Measurements from ENCODE around the gene EIF4E1B. TPM values are rescaled to one million over a fixed set of nuclear protein-coding genes. Genes with fewer than 3 reads are reported as not detected.

The EIF4E1B gene
- total RNA-seq, 1 experiment from 2014 or later = not detected

GRCh38 chr5:176620333-176620981 is 10.0 kb upstream of the EIF4E1B start:
- ChIA-PET POLR2A (ENCODE audit: low non-redundant PET) (no interaction called here), CTCF (no interaction called here)
- Histone ChIP-seq H3K27ac (ENCODE audit: low read depth, low read length, poor library complexity, severe bottlenecking) (no peak overlapping the region), H3K4me1 (ENCODE audit: insufficient read depth, low read length, poor library complexity, severe bottlenecking) (peaks cover 4% of the 10 kb centered on the region), H3K36me3 (ENCODE audit: insufficient read depth, low read length, poor library complexity, severe bottlenecking) (no peaks in the 10 kb centered on the region), H3K27me3 (replicated peaks; ENCODE audit: insufficient read depth, low read depth, low read length, poor library complexity) (peaks cover 21% of the 10 kb centered on the region), H3K9me3 (ENCODE audit: low read depth, low read length, poor library complexity, severe bottlenecking) (no peaks in the 10 kb centered on the region), H3K4me3 (ENCODE audit: low read depth, low read length, poor library complexity, severe bottlenecking) (peak overlapping the region; percentile 15)
- no peak for DNase-seq (ENCODE audit: low spot score)
- intact Hi-C loops (cut with micrococcal nuclease; ENCODE audit: unreplicated experiment) = no loop called here
- TF ChIP-seq EZH2 (IDR thresholded peaks at IDR 0.05; ENCODE audit: borderline replicate concordance, low read depth, low read length, poor library complexity, severe bottlenecking) (no peak), CTCF (conservative IDR thresholded peaks at IDR 0.05; ENCODE audit: low read depth, low read length) (no peak)
- no TSS peak for BruUV-seq (replicated peaks)

GRCh38 chr5:176621661-176622079 is 8.8 kb upstream of the EIF4E1B start:
- intact Hi-C loops (cut with micrococcal nuclease; ENCODE audit: unreplicated experiment) = no loop called here
- H3K4me3 ChIP-seq (ENCODE audit: low read depth, low read length, poor library complexity, severe bottlenecking) = no peak overlapping the region
- peaks cover 4% of the 10 kb centered on the region for H3K4me1 ChIP-seq (ENCODE audit: insufficient read depth, low read length, poor library complexity, severe bottlenecking)
- no peaks in the 10 kb centered on the region for H3K36me3 ChIP-seq (ENCODE audit: insufficient read depth, low read length, poor library complexity, severe bottlenecking)
- ChIA-PET CTCF (no interaction called here), POLR2A (ENCODE audit: low non-redundant PET) (no interaction called here)
- no peaks in the 10 kb centered on the region for H3K9me3 ChIP-seq (ENCODE audit: low read depth, low read length, poor library complexity, severe bottlenecking)
- no peak overlapping the region for H3K27ac ChIP-seq (ENCODE audit: low read depth, low read length, poor library complexity, severe bottlenecking)
- TF ChIP-seq EZH2 (IDR thresholded peaks at IDR 0.05; ENCODE audit: borderline replicate concordance, low read depth, low read length, poor library complexity, severe bottlenecking) (no peak), CTCF (conservative IDR thresholded peaks at IDR 0.05; ENCODE audit: low read depth, low read length) (no peak)
- BruUV-seq (replicated peaks) = no TSS peak
- no peak for DNase-seq (ENCODE audit: low spot score)
- H3K27me3 ChIP-seq (replicated peaks; ENCODE audit: insufficient read depth, low read depth, low read length, poor library complexity) = peaks cover 21% of the 10 kb centered on the region

GRCh38 chr5:176624142-176624541 is 6.3 kb upstream of the EIF4E1B start:
- Histone ChIP-seq H3K9me3 (ENCODE audit: low read depth, low read length, poor library complexity, severe bottlenecking) (no peaks in the 10 kb centered on the region), H3K4me3 (ENCODE audit: low read depth, low read length, poor library complexity, severe bottlenecking) (no peak overlapping the region), H3K27me3 (replicated peaks; ENCODE audit: insufficient read depth, low read depth, low read length, poor library complexity) (peaks cover 21% of the 10 kb centered on the region), H3K36me3 (ENCODE audit: insufficient read depth, low read length, poor library complexity, severe bottlenecking) (no peaks in the 10 kb centered on the region), H3K4me1 (ENCODE audit: insufficient read depth, low read length, poor library complexity, severe bottlenecking) (peaks cover 4% of the 10 kb centered on the region), H3K27ac (ENCODE audit: low read depth, low read length, poor library complexity, severe bottlenecking) (no peak overlapping the region)
- intact Hi-C loops (cut with micrococcal nuclease; ENCODE audit: unreplicated experiment) = no loop called here
- no peak for DNase-seq (ENCODE audit: low spot score)
- POLR2A ChIA-PET (ENCODE audit: low non-redundant PET) = no interaction called here
- no TSS peak for BruUV-seq (replicated peaks)
- CTCF ChIA-PET = no interaction called here
- TF ChIP-seq CTCF (conservative IDR thresholded peaks at IDR 0.05; ENCODE audit: low read depth, low read length) (no peak), EZH2 (IDR thresholded peaks at IDR 0.05; ENCODE audit: borderline replicate concordance, low read depth, low read length, poor library complexity, severe bottlenecking) (no peak)
